K562 (cell line): Measurements from ENCODE around the gene IFFO2. TPM values are rescaled to one million over a fixed set of nuclear protein-coding genes. Genes with fewer than 3 reads are reported as not detected.

Source experiments
- ATAC-seq: fragments of 200-7000 bp; cut with Tn5 transposase; 3 replicates; pipeline ENCODE4 v1.9.1; 2020; ENCODE audit warnings: moderate library complexity
- BruUV-seq: library from RNA; stranded (reverse); fragments of 400-500 nt; replicated peaks from 2 replicates; lab custom pipeline; 2021; lab: Mats Ljungman, UMichigan
- CTCF ChIA-PET: fragments of 300-600 bp; formaldehyde crosslinking; extraction: SDS; loops from one replicate; lab custom pipeline; 2021; ENCODE audit warnings: low intra/inter-chr PET ratio; lab: Yijun Ruan, JAX
- POLR2A ChIA-PET: fragments of 300-600, 350-650 bp; sonication (Branson Sonifier 250); formaldehyde crosslinking; extraction: SDS; loops from one replicate; lab custom pipeline; 2021; ENCODE audit warnings: antibody characterized with exemption, inconsistent platforms; lab: Yijun Ruan, JAX
- DNase-seq, 4 experiments: peaks; one replicate each; pipeline versions ENCODE4 v3.0.0 to v3.0.0-alpha.2; 2011 to 2018; ENCODE audit warnings: low spot score in 3 of 4, mixed read lengths in 3 of 4; ENCODE audit errors: extremely low read depth in 1 of 4
- FAIRE-seq: peaks from 2 replicates; lab custom pipeline; 2011; peaks lifted over from hg19 to GRCh38; lab: Jason Lieb, UNC
- H2AFZ ChIP-seq: 2 replicates; pipeline ENCODE4 v1.6.0; 2011; ENCODE audit warnings: low read depth, low read length, control low read depth, inconsistent platforms
- H3K27ac ChIP-seq: fragments of 200-600 bp; 3 replicates; pipeline ENCODE4 v1.8.0; 2011; ENCODE audit warnings: low read depth, mild to moderate bottlenecking, control low read depth, inconsistent platforms, low read length, moderate library complexity, mixed read lengths; ENCODE audit errors: extremely low read depth
- H3K27me3 ChIP-seq, 2 experiments: fragments of 300-600 bp in 1 of 2; 2 replicates in 1 of 2; 3 replicates in 1 of 2; pipeline versions ENCODE4 v1.6.0 to v1.8.0; 2011; ENCODE audit warnings: inconsistent platforms in 2 of 2, low read length in 2 of 2, mild to moderate bottlenecking in 1 of 2, mixed read lengths in 1 of 2, moderate library complexity in 1 of 2; ENCODE audit not compliant: control insufficient read depth in 2 of 2, insufficient read depth in 2 of 2
- H3K36me3 ChIP-seq: fragments of 300-600 bp; 3 replicates; pipeline ENCODE4 v1.8.0; 2011; ENCODE audit warnings: mild to moderate bottlenecking, low read length, inconsistent platforms; ENCODE audit not compliant: control insufficient read depth, insufficient read depth
- H3K4me1 ChIP-seq, 2 experiments: fragments of 200-600 bp in 1 of 2; replicated peaks in 1 of 2; 2 replicates in 1 of 2; 3 replicates in 1 of 2; pipeline versions ENCODE4 v1.5.1 to v1.8.0; 2011; ENCODE audit warnings: inconsistent platforms in 2 of 2, low read length in 2 of 2, mild to moderate bottlenecking in 1 of 2, mixed read lengths in 1 of 2, moderate library complexity in 1 of 2; ENCODE audit not compliant: control insufficient read depth in 2 of 2, insufficient read depth in 2 of 2
- H3K4me2 ChIP-seq: 2 replicates; pipeline ENCODE4 v1.6.1; 2011; ENCODE audit warnings: low read length, control low read depth, inconsistent platforms, mixed read lengths; ENCODE audit not compliant: insufficient read depth
- H3K4me3 ChIP-seq: fragments of 200-600 bp; sonication (generic), shearing (Covaris generic); 2 replicates; pipeline ENCODE4 v1.5.1; 2016; ENCODE audit warnings: control low read depth, inconsistent platforms
- H3K79me2 ChIP-seq: fragments of 200-600 bp; 3 replicates; pipeline ENCODE4 v1.8.0; 2011; ENCODE audit warnings: low read length, inconsistent platforms; ENCODE audit not compliant: control insufficient read depth, insufficient read depth
- H3K9ac ChIP-seq, 2 experiments: 2 replicates each; pipeline versions ENCODE4 v1.6.0 to v1.6.1; 2011; ENCODE audit warnings: low read depth in 2 of 2, low read length in 2 of 2, control low read depth in 1 of 2, inconsistent platforms in 1 of 2, mild to moderate bottlenecking in 1 of 2, mixed read lengths in 1 of 2; ENCODE audit not compliant: insufficient read depth in 1 of 2
- H3K9me1 ChIP-seq: one replicate; pipeline ENCODE4 v1.6.0; 2011; ENCODE audit warnings: inconsistent platforms, mild to moderate bottlenecking, low read length, moderate library complexity; ENCODE audit not compliant: control insufficient read depth, insufficient read depth
- H3K9me3 ChIP-seq: replicated peaks from 2 replicates; pipeline ENCODE4 v1.5.1; 2011; ENCODE audit warnings: low read depth, low read length, inconsistent platforms; ENCODE audit not compliant: control insufficient read depth, insufficient read depth
- H4K20me1 ChIP-seq: replicated peaks from 2 replicates; pipeline ENCODE4 v1.6.1; 2011; ENCODE audit warnings: low read length, inconsistent platforms, mixed read lengths; ENCODE audit not compliant: control insufficient read depth, insufficient read depth
- ETV1 ChIP-seq: fragments of 450-650 bp; conservative IDR thresholded peaks from 2 replicates; pipeline ENCODE4 v1.6.1; 2016; ENCODE audit warnings: missing genetic modification characterization, control low read depth, low read depth, missing compliant biosample characterization
- RBM22 ChIP-seq: fragments of 200-400 bp; formaldehyde crosslinking; IDR thresholded peaks from 2 replicates; pipeline ENCODE4 v1.6.1; 2018; ENCODE audit warnings: low read length, low read depth; ENCODE audit not compliant: poor library complexity, severe bottlenecking
- RBM25 ChIP-seq: fragments of 200-400 bp; formaldehyde crosslinking; IDR thresholded peaks from 2 replicates; pipeline ENCODE4 v1.6.1; 2018; ENCODE audit warnings: low read length, low read depth, moderate library complexity; ENCODE audit not compliant: severe bottlenecking
- RHOXF2B ChIP-seq: fragments of 250-450 bp; sonication (Bioruptor Pico); conservative IDR thresholded peaks from 2 replicates; pipeline ENCODE4 v1.5.1; 2021
- WGBS: fragments of 100-300 bp; shearing (Covaris generic); methylation state at CpG from one replicate; pipeline ENCODE4 v1.1.6; 2016; ENCODE audit warnings: low coverage, mixed read lengths; ENCODE audit not compliant: insufficient coverage; ENCODE audit errors: missing lambda C conversion rate; 5-methylcytosine and 5-hydroxymethylcytosine counted together
- in situ Hi-C: fragments of 300-500 bp; cut with MboI; formaldehyde crosslinking; loops from 4 replicates; pipeline ENCODE4 v1.15.0; 2018; ENCODE audit warnings: inconsistent platforms, mixed read lengths
- intact Hi-C: fragments of 100-400 bp; cut with micrococcal nuclease; formaldehyde crosslinking; loops from 2 replicates; pipeline ENCODE4 v1.14.2; 2022
- polyA plus RNA-seq, 8 experiments: library from polyadenylated mRNA; depleted of rRNA in 4 of 8; stranded (reverse) in 5 of 8; unstranded in 3 of 8; fragments of >200 nt; fragmentation: Nextera tagmentation in 2 of 8; fragmentation: Illumina TruSeq in 1 of 8; extraction: Ambion mirVana in 2 of 8; extraction: Trizol in 1 of 8; gene quantifications; 2 replicates each; pipeline versions ENCODE4 v1.2.1 to v1.2.3, GENCODE V29; 2011 to 2014; ENCODE audit warnings: inconsistent platforms in 1 of 8, missing spikeins in 1 of 8
- total RNA-seq, 7 experiments: library from RNA; depleted of rRNA in 6 of 7; stranded (reverse); fragments of >200 nt in 6 of 7; fragmentation: Illumina TruSeq in 2 of 7; extraction: Trizol in 2 of 7; gene quantifications; 2 replicates each; pipeline versions ENCODE4 v1.2.1 to v1.2.3, GENCODE V29; 2011 to 2021; ENCODE audit warnings: low replicate concordance in 1 of 7
- TF ChIP-seq, protein P1 (sequence below): sonication (generic); IDR thresholded peaks from 2 replicates; pipeline ENCODE4 v1.6.1; 2016

Gene IFFO2
- total and polyA plus RNA-seq, 9 of the 15 experiments (the other 6 are each of a cell fraction or from before 2014, with no cell fraction given): 0.15 to 1.0 (median 0.44) TPM; not detected in 2

DNA sequence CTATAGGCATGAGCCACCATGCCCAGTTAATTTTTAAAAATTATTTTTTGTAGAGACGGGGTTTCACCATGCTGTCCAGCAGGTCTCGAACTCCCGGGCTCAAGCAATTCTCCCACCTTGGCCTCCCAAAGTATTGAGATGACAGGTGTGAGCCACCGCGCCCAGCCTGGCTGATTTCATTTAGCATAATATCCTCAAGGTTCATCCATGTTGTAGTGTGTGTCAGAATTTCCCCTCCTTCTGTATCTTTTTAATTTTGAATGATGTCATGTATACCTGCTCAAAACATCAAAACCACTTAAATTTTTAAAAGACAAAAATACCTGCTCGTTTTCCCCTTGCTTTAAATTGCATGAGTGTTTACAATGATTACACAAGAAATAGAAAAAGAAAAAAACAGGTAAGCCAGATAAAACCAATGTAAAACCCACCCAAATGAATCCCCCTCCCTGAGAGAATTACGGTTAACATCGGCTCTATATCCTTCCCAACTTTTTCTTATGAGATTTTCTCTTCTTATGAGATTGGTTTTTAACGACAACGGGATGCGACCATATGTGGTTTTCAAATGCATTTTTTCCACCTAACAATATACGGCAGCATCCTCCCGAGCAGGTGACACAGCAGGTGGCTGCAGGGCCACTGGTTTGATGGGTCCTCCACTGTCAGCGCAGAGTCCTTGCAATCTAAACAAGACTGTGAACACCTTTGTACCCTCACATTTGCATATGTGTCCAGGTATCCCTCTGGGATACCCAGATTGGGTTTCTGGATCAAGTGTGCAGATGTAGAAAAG is 22.1 kb downstream of the IFFO2 start:
- no peaks in the 10 kb centered on the region for H3K9me3 ChIP-seq
- peaks cover 0 to 11% of the 10 kb centered on the region in 2 experiments; a peak in 1 of 5 replicates for H3K4me1 ChIP-seq
- intact Hi-C loops: no loop called here
- peaks cover 10 to 53% of the 10 kb centered on the region in 2 experiments for H3K27me3 ChIP-seq
- H4K20me1 ChIP-seq: peaks cover 9% of the 10 kb centered on the region; the same call in 1 of the 2 replicates
- H3K4me2 ChIP-seq: no peak overlapping the region
- BruUV-seq: no TSS peak
- in situ Hi-C loops: no loop called here
- H3K36me3 ChIP-seq: no peaks in the 10 kb centered on the region
- ChIA-PET CTCF (no interaction called here), POLR2A (no interaction called here)
- H3K9ac ChIP-seq: no peak overlapping the region
- DNase-seq (no peak), ATAC-seq (no peak), FAIRE-seq (no peak)
- no peaks in the 10 kb centered on the region for H3K9me1 ChIP-seq
- H2AFZ ChIP-seq: no peak overlapping the region
- H3K79me2 ChIP-seq: no peaks in the 10 kb centered on the region
- H3K4me3 ChIP-seq: no peak overlapping the region
- 3% methylated on average over 14 of the region's 14 CpGs for WGBS
- TF ChIP-seq RBM22 (no peak), RBM25 (no peak), RHOXF2B (no peak), ETV1 (tag) (no peak)
- TF ChIP-seq, protein P1, sequence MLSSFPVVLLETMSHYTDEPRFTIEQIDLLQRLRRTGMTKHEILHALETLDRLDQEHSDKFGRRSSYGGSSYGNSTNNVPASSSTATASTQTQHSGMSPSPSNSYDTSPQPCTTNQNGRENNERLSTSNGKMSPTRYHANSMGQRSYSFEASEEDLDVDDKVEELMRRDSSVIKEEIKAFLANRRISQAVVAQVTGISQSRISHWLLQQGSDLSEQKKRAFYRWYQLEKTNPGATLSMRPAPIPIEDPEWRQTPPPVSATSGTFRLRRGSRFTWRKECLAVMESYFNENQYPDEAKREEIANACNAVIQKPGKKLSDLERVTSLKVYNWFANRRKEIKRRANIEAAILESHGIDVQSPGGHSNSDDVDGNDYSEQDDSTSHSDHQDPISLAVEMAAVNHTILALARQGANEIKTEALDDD: no peak
- no peak overlapping the region for H3K27ac ChIP-seq
